ENCODE measurements around the gene PPM1L.
A peak's percentile ranks its signal among the peaks of the same experiment; 100 is the strongest.

The PPM1L gene

DNA sequence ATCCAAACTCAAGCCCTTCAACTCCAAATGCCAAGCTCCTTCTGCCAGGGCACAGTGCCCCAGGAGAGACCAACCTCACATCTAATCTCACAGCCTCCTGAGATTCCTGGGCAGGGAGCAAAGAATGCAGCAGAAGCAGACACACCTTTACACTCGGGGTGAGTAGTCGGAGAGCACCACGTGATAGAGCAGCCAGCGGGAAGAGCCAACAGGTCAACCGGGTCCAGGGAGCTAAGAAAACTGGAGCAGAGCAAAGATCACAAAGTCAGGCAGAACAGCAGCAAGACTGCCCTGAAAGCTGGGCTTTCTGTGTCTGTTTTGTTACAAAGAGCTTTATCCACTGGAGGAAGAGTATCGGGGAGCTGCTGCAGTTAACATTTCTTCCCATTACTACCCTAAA lies 345.0 kb downstream of the PPM1L start:
- CTCF ChIA-PET = interaction anchor here (0.5 kb wide), 1 partner anchor 50 kb away, joined by 4 read pairs; no protein-coding TSS in a partner anchor
- no peak overlapping the region for H3K27ac ChIP-seq
- DNase-seq (ENCODE audit: low spot score) = peak; percentile 38

DNA sequence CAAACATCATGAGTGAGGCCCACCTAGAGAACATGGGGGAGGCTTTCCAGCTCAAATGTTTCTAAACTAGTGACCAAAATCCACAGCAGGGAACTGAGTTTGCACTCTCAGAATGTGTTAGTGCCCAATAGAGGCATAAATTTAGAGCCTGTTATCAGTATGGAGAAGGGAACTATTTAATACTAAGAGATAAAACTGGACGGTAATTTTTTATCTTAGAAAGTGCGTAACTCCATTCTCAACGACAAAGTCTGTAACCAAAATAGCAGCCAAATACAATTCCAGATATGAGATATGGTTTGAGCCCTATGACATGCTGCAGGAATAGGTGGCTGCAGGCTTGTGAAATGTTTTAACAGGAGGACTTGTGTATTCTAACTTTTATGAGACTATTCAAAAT lies 345.6 kb downstream of the PPM1L start:
- POLR2A ChIA-PET (ENCODE audit: low non-redundant PET) = no interaction called here
- TF ChIP-seq, protein P1, sequence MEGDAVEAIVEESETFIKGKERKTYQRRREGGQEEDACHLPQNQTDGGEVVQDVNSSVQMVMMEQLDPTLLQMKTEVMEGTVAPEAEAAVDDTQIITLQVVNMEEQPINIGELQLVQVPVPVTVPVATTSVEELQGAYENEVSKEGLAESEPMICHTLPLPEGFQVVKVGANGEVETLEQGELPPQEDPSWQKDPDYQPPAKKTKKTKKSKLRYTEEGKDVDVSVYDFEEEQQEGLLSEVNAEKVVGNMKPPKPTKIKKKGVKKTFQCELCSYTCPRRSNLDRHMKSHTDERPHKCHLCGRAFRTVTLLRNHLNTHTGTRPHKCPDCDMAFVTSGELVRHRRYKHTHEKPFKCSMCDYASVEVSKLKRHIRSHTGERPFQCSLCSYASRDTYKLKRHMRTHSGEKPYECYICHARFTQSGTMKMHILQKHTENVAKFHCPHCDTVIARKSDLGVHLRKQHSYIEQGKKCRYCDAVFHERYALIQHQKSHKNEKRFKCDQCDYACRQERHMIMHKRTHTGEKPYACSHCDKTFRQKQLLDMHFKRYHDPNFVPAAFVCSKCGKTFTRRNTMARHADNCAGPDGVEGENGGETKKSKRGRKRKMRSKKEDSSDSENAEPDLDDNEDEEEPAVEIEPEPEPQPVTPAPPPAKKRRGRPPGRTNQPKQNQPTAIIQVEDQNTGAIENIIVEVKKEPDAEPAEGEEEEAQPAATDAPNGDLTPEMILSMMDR (conservative IDR thresholded peaks at IDR 0.05; ENCODE audit: low read depth) = no peak
- CTCF ChIA-PET = no interaction called here
- no peak for DNase-seq (ENCODE audit: low spot score)
- H3K27ac ChIP-seq = no peak overlapping the region

More for the DNA sequence above, 345.0 kb downstream of the PPM1L start:
- POLR2A ChIA-PET (ENCODE audit: low non-redundant PET) = no interaction called here
- TF ChIP-seq, protein P1 (conservative IDR thresholded peaks at IDR 0.05; ENCODE audit: low read depth) = no peak

DNA sequence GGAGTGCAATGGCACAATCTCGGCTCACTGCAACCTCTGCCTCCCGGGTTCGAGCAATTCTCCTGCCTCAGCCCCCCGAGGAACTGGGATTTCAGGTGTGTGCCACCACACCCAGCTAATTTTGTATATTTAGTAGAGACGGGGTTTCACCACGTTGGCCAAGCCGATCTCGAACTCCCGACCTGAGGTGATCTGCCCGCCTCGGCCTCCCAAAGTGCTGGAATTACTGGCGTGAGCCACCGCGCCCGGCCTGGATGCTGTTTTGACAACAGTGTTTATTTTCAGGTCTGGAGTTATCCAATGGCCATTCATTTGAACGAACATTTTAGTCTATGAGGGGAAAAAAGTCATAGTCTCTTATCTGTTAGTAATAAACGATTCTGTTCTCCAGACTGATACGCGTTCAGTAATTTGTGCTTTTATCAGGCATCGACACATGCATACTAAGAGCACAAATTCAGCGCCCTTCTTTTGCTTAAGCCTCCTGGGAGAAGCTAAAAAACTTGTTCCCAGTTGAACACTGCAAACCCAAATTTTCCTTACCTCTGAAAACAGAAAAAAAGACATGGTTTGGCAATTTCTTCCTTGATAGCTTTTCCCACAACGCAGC lies 347.9 kb downstream of the PPM1L start:
- no peak for DNase-seq (ENCODE audit: low spot score)
- CTCF ChIA-PET = interaction anchor here (0.6 kb wide), 1 partner anchor 187 kb away, joined by 3 read pairs; no protein-coding TSS in a partner anchor
- H3K27ac ChIP-seq = no peak overlapping the region
- TF ChIP-seq, protein P1 (conservative IDR thresholded peaks at IDR 0.05; ENCODE audit: low read depth) = no peak
- POLR2A ChIA-PET (ENCODE audit: low non-redundant PET) = no interaction called here

DNA sequence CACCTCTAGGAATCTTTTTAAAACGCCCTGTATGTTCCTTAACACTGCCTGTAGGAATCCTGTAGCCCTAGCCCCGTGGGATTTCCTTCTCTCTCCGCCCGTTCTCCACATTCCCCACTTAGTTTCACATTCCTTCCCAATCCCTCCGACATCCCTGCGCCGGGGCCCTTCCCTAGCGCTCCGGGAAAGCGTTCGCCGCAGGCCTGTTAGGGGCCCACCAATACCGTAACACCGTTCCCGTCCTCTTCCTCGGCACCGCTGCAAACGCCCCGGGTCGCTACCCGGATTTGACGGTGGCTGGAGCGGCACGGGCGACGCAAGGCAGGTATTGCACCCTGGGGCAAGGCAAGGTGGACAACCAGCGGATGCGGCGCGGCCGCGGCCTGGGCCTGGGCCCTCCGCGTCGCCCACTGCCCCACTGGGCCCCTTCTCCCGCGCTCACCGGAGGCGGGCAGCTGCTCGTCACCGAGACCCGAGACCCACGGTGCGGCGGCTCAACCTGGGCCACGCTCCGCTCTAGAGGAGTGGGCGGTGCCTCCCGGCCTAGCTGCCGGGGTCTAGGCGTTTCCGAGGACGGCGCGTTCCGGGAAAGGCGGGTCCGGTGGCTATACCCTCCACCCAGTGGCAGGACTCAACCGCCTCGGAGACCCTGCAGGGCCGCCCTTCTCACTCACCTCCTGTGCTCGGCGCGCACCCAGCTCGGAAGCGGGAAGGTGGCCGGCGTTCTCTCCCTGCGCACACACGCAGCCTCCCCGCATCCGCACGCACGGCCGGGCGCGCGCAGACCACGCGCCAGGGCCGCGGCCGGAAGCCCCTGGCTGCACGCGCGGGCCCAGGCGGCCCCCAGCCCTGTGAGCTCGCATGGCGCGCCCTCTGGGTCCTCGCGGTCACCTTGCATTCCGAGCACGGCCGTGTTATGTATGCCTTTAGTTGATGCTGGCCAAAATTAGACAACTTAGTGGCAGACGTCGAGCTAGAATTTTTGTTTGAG lies 348.8 kb downstream of the PPM1L start, which contains the start of gene B3GALNT1:
TSS of gene B3GALNT1 (minus strand) at position 789 of the 991 bp plus-strand sequence. CDS start 18,595 bp downstream, outside the sequence.
- CTCF ChIA-PET = interaction anchor here (0.7 kb wide), 1 partner anchor 483 kb away, joined by 3 read pairs; no protein-coding TSS in a partner anchor
- POLR2A ChIA-PET (ENCODE audit: low non-redundant PET) = no interaction called here
- DNase-seq (ENCODE audit: low spot score) = peak; percentile 33

DNA sequence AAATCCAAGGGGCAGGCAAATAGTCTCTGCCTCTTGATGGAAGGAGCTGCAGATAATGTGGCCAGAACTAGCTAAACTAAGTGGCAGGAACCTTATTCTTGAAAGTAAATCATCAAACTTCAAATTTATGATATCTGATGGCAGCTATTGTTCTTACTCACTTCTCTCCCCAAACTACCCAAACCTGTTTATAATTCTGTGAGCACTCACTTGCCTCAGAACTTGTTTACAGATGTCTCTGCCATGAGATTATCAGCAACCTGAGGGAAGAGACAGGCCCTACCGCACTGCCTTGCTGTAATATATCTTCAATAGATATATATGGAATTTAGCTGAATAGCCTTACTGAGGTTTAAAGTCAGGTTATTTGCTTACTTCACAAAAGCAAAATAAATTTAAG lies 351.3 kb downstream of the PPM1L start:
- TF ChIP-seq, protein P1 (conservative IDR thresholded peaks at IDR 0.05; ENCODE audit: low read depth) = no peak
- no peak overlapping the region for H3K27ac ChIP-seq
- DNase-seq (ENCODE audit: low spot score) = no peak
- POLR2A ChIA-PET (ENCODE audit: low non-redundant PET) = no interaction called here
- CTCF ChIA-PET = no interaction called here

More for the DNA sequence above, 348.8 kb downstream of the PPM1L start, which contains the start of gene B3GALNT1:
- H3K27ac ChIP-seq = peak within 1 kb of the TSS; percentile 70
- TF ChIP-seq, protein P1 (conservative IDR thresholded peaks at IDR 0.05; ENCODE audit: low read depth) = no peak

DNA sequence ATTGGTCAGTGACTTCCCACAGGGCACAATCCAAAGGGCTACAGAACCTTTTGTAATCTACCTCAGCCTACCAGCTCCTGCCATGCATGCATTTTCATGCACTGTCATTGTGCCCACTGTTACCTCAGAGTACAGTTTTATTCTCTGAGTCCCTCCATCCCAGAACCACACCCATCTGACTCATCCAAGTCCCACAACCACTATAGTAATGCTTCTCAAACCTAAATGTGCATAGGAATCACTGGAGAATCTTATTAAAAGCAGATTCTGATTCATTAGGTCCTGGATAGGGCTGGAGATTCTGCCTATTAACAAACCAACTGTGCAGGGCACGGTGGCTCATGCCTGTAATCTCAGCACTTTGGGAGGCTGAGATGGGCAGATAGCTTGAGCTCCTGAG lies 352.8 kb downstream of the PPM1L start:
- no peak overlapping the region for H3K27ac ChIP-seq
- TF ChIP-seq, protein P1 (conservative IDR thresholded peaks at IDR 0.05; ENCODE audit: low read depth) = no peak
- no peak for DNase-seq (ENCODE audit: low spot score)
- POLR2A ChIA-PET (ENCODE audit: low non-redundant PET) = no interaction called here
- CTCF ChIA-PET = interaction anchor here (0.8 kb wide), 1 partner anchor 10 kb away, joined by 5 read pairs; no protein-coding TSS in a partner anchor

Measured in RWPE1 (cell line).